ENCODE results near the gene CRISPLD2. TPM values are rescaled to one million over a fixed set of nuclear protein-coding genes. Genes with fewer than 3 reads are reported as not detected.

CRISPLD2 gene
- total RNA-seq, 2 experiments from 2014 or later = 0.47 to 0.99 TPM

- Histone ChIP-seq H3K36me3 (ENCODE audit: insufficient read depth, low read length) (no peaks in the 10 kb centered on the region), H3K27ac (ENCODE audit: low read depth, low read length, poor library complexity, severe bottlenecking) (peak overlapping the region; percentile 66), H3K4me1 (ENCODE audit: insufficient read depth, low read length, poor library complexity, severe bottlenecking) (peaks cover 37% of the 10 kb centered on the region), H2AFZ (ENCODE audit: low read length) (peak overlapping the region; percentile 56; the same call in 1 of the 2 replicates), H3K4me2 (ENCODE audit: low read length) (peak overlapping the region; percentile 50), H3K9me3 (ENCODE audit: low read length) (no peaks in the 10 kb centered on the region), H3K4me3 (ENCODE audit: low read depth, low read length, poor library complexity, severe bottlenecking) (peak overlapping the region; percentile 20), H4K20me1 (ENCODE audit: insufficient read depth, low read length) (no peaks in the 10 kb centered on the region), H3K79me2 (ENCODE audit: insufficient read depth, low read depth, low read length) (no peaks in the 10 kb centered on the region), H3K9me2 (ENCODE audit: insufficient read depth, low read length) (no peaks in the 10 kb centered on the region)
- BruUV-seq (replicated peaks) = no TSS peak
- intact Hi-C loops (cut with micrococcal nuclease; ENCODE audit: unreplicated experiment) = loop anchor here (1.0 kb wide), 2 partner anchors 21 to 30 kb away; no protein-coding TSS in a partner anchor
- peak; percentile 81 for DNase-seq (ENCODE audit: low spot score)
- POLR2A ChIA-PET = interaction anchor here (0.7 to 1.0 kb wide), 2 partner anchors 20 to 29 kb away, joined by 3 to 5 read pairs; no protein-coding TSS in a partner anchor
- CTCF ChIA-PET (ENCODE audit: unreplicated experiment) = no interaction called here
- no peak for TF ChIP-seq EZH2phosphoT487 (IDR thresholded peaks at IDR 0.05; ENCODE audit: borderline replicate concordance, low read depth, low read length)
- TF ChIP-seq, protein P1, sequence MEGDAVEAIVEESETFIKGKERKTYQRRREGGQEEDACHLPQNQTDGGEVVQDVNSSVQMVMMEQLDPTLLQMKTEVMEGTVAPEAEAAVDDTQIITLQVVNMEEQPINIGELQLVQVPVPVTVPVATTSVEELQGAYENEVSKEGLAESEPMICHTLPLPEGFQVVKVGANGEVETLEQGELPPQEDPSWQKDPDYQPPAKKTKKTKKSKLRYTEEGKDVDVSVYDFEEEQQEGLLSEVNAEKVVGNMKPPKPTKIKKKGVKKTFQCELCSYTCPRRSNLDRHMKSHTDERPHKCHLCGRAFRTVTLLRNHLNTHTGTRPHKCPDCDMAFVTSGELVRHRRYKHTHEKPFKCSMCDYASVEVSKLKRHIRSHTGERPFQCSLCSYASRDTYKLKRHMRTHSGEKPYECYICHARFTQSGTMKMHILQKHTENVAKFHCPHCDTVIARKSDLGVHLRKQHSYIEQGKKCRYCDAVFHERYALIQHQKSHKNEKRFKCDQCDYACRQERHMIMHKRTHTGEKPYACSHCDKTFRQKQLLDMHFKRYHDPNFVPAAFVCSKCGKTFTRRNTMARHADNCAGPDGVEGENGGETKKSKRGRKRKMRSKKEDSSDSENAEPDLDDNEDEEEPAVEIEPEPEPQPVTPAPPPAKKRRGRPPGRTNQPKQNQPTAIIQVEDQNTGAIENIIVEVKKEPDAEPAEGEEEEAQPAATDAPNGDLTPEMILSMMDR (conservative IDR thresholded peaks at IDR 0.05; ENCODE audit: low read length) = no peak
These were observed 74.2 kb downstream of the CRISPLD2 start for GRCh38 chr16:84893849-84894599.

GRCh38 chr16:84895016-84895415 is 75.2 kb downstream of the CRISPLD2 start:
- Histone ChIP-seq H3K4me1 (ENCODE audit: insufficient read depth, low read length, poor library complexity, severe bottlenecking) (peaks cover 34% of the 10 kb centered on the region), H3K4me3 (ENCODE audit: low read depth, low read length, poor library complexity, severe bottlenecking) (no peak overlapping the region), H3K79me2 (ENCODE audit: insufficient read depth, low read depth, low read length) (no peaks in the 10 kb centered on the region), H4K20me1 (ENCODE audit: insufficient read depth, low read length) (no peaks in the 10 kb centered on the region), H3K9me2 (ENCODE audit: insufficient read depth, low read length) (no peaks in the 10 kb centered on the region), H3K9me3 (ENCODE audit: low read length) (no peaks in the 10 kb centered on the region), H3K4me2 (ENCODE audit: low read length) (no peak overlapping the region), H3K27ac (ENCODE audit: low read depth, low read length, poor library complexity, severe bottlenecking) (no peak overlapping the region), H3K36me3 (ENCODE audit: insufficient read depth, low read length) (no peaks in the 10 kb centered on the region), H2AFZ (ENCODE audit: low read length) (no peak overlapping the region)
- no peak for TF ChIP-seq EZH2phosphoT487 (IDR thresholded peaks at IDR 0.05; ENCODE audit: borderline replicate concordance, low read depth, low read length)
- TF ChIP-seq, protein P1 (conservative IDR thresholded peaks at IDR 0.05; ENCODE audit: low read length) = no peak
- CTCF ChIA-PET (ENCODE audit: unreplicated experiment) = interaction anchor here (0.7 kb wide), 1 partner anchor 22 kb away, joined by 3 read pairs; no protein-coding TSS in a partner anchor
- BruUV-seq (replicated peaks) = no TSS peak
- POLR2A ChIA-PET = no interaction called here
- no peak for DNase-seq (ENCODE audit: low spot score)
- intact Hi-C loops (cut with micrococcal nuclease; ENCODE audit: unreplicated experiment) = no loop called here

GRCh38 chr16:84896847-84897246 is 77.1 kb downstream of the CRISPLD2 start:
- no peak overlapping the region for H3K4me2 ChIP-seq (ENCODE audit: low read length)
- no peak overlapping the region for H3K4me3 ChIP-seq (ENCODE audit: low read depth, low read length, poor library complexity, severe bottlenecking)
- no peaks in the 10 kb centered on the region for H4K20me1 ChIP-seq (ENCODE audit: insufficient read depth, low read length)
- no peak overlapping the region for H3K27ac ChIP-seq (ENCODE audit: low read depth, low read length, poor library complexity, severe bottlenecking)
- intact Hi-C loops (cut with micrococcal nuclease; ENCODE audit: unreplicated experiment) = no loop called here
- no TSS peak for BruUV-seq (replicated peaks)
- peaks cover 34% of the 10 kb centered on the region for H3K4me1 ChIP-seq (ENCODE audit: insufficient read depth, low read length, poor library complexity, severe bottlenecking)
- no peak for TF ChIP-seq EZH2phosphoT487 (IDR thresholded peaks at IDR 0.05; ENCODE audit: borderline replicate concordance, low read depth, low read length)
- TF ChIP-seq, protein P1 (conservative IDR thresholded peaks at IDR 0.05; ENCODE audit: low read length) = no peak
- H3K9me3 ChIP-seq (ENCODE audit: low read length) = no peaks in the 10 kb centered on the region
- H3K9me2 ChIP-seq (ENCODE audit: insufficient read depth, low read length) = no peaks in the 10 kb centered on the region
- H3K36me3 ChIP-seq (ENCODE audit: insufficient read depth, low read length) = no peaks in the 10 kb centered on the region
- ChIA-PET POLR2A (interaction anchor here (1.0 to 1.3 kb wide), 3 partner anchors 9 to 23 kb away, joined by 3 to 4 read pairs (median 4); no protein-coding TSS in a partner anchor), CTCF (ENCODE audit: unreplicated experiment) (interaction anchor here (0.6 kb wide), 1 partner anchor 10 kb away, joined by 3 read pairs; no protein-coding TSS in a partner anchor)
- H2AFZ ChIP-seq (ENCODE audit: low read length) = no peak overlapping the region
- no peaks in the 10 kb centered on the region for H3K79me2 ChIP-seq (ENCODE audit: insufficient read depth, low read depth, low read length)
- DNase-seq (ENCODE audit: low spot score) = no peak

All from OCI-LY7 (cell line).